Trophoblast cell (in vitro differentiated cells and primary cell): ENCODE results near the gene FXYD6.

Experiments used
- DNase-seq, 2 donors: peaks; one replicate each; pipeline ENCODE4 v3.0.0-alpha.2; 2016
- H2AFZ ChIP-seq: 2 replicates; pipeline ENCODE4 v1.6.1; 2013; ENCODE audit warnings: low read length, moderate library complexity, mild to moderate bottlenecking; ENCODE audit not compliant: insufficient read depth, poor library complexity
- H2AK5ac ChIP-seq: 2 replicates; pipeline ENCODE4 v1.6.1; 2013; ENCODE audit warnings: mild to moderate bottlenecking, low read length
- H2BK120ac ChIP-seq: 2 replicates; pipeline ENCODE4 v1.6.1; 2013; ENCODE audit warnings: low read length, mild to moderate bottlenecking, moderate library complexity; ENCODE audit not compliant: insufficient read depth, poor library complexity
- H2BK12ac ChIP-seq: 2 replicates; pipeline ENCODE4 v1.6.1; 2013; ENCODE audit warnings: mild to moderate bottlenecking, low read length, moderate library complexity
- H2BK5ac ChIP-seq: 2 replicates; pipeline ENCODE4 v1.6.1; 2013; ENCODE audit warnings: low read length, low read depth, moderate library complexity, mild to moderate bottlenecking; ENCODE audit not compliant: poor library complexity
- H3K14ac ChIP-seq: 2 replicates; pipeline ENCODE4 v1.6.1; 2013; ENCODE audit warnings: mild to moderate bottlenecking, low read length
- H3K18ac ChIP-seq: 2 replicates; pipeline ENCODE4 v1.6.1; 2013; ENCODE audit warnings: mild to moderate bottlenecking, low read length
- H3K23ac ChIP-seq: 2 replicates; pipeline ENCODE4 v1.6.1; 2013; ENCODE audit warnings: low read length
- H3K27ac ChIP-seq: 2 replicates; pipeline ENCODE4 v1.5.1; 2013; ENCODE audit warnings: low read depth, mild to moderate bottlenecking, inconsistent platforms, low read length, moderate library complexity
- H3K27me3 ChIP-seq: 2 replicates; pipeline ENCODE4 v1.6.1; 2013; ENCODE audit warnings: inconsistent platforms, mild to moderate bottlenecking, low read length, moderate library complexity; ENCODE audit not compliant: insufficient read depth
- H3K36me3 ChIP-seq, 2 experiments: 1 replicate in 1 of 2; 2 replicates in 1 of 2; pipeline ENCODE4 v1.6.1; 2013; ENCODE audit warnings: low read length in 2 of 2, mild to moderate bottlenecking in 2 of 2, moderate library complexity in 1 of 2; ENCODE audit not compliant: insufficient read depth in 2 of 2, control insufficient read depth in 1 of 2
- H3K4ac ChIP-seq: 2 replicates; pipeline ENCODE4 v1.6.1; 2013; ENCODE audit warnings: low read depth, mild to moderate bottlenecking, low read length, moderate library complexity
- H3K4me1 ChIP-seq, 2 experiments: 1 replicate in 1 of 2; 2 replicates in 1 of 2; pipeline ENCODE4 v1.6.1; 2013; ENCODE audit warnings: low read length in 2 of 2, mild to moderate bottlenecking in 2 of 2, moderate library complexity in 1 of 2; ENCODE audit not compliant: insufficient read depth in 2 of 2, control insufficient read depth in 1 of 2
- H3K4me2 ChIP-seq: 2 replicates; pipeline ENCODE4 v1.6.1; 2013; ENCODE audit warnings: inconsistent platforms, mild to moderate bottlenecking, low read length, moderate library complexity
- H3K4me3 ChIP-seq: 2 replicates; pipeline ENCODE4 v1.5.1; 2013; ENCODE audit warnings: mild to moderate bottlenecking, low read depth, low read length, inconsistent platforms
- H3K79me1 ChIP-seq: one replicate; pipeline ENCODE4 v1.6.1; 2013; ENCODE audit warnings: low read length
- H3K79me2 ChIP-seq: 2 replicates; pipeline ENCODE4 v1.6.1; 2013; ENCODE audit warnings: low read length, mild to moderate bottlenecking; ENCODE audit not compliant: control insufficient read depth, insufficient read depth, poor library complexity
- H3K9ac ChIP-seq: 2 replicates; pipeline ENCODE4 v1.6.1; 2013; ENCODE audit warnings: mild to moderate bottlenecking, low read length
- H3K9me3 ChIP-seq: 2 replicates; pipeline ENCODE4 v1.6.1; 2013; ENCODE audit warnings: low read depth, mild to moderate bottlenecking, control low read depth, inconsistent platforms, low read length; ENCODE audit not compliant: insufficient read depth
- H4K12ac ChIP-seq: 2 replicates; pipeline ENCODE4 v1.6.1; 2013; ENCODE audit warnings: low read depth, mild to moderate bottlenecking, low read length, moderate library complexity
- H4K8ac ChIP-seq: 2 replicates; pipeline ENCODE4 v1.6.1; 2013; ENCODE audit warnings: low read depth, mild to moderate bottlenecking, low read length, moderate library complexity
- H4K91ac ChIP-seq: one replicate; pipeline ENCODE4 v1.6.1; 2013; ENCODE audit warnings: low read depth, mild to moderate bottlenecking, low read length, moderate library complexity
- WGBS: extraction: QIAGEN DNeasy Blood & Tissue Kit; methylation state at CpG from one replicate; pipeline ENCODE4 v1.1.7; 2013; ENCODE audit warnings: missing lambda C conversion rate; ENCODE audit not compliant: insufficient read length, insufficient coverage; ENCODE audit errors: extremely low coverage; 5-methylcytosine and 5-hydroxymethylcytosine counted together

FXYD6 gene

GRCh38 chr11:117796456-117796871, 80.0 kb downstream of the FXYD6 start:
- H3K4me1 ChIP-seq = peaks cover 9 to 16% of the 10 kb centered on the region in 2 experiments
- H4K8ac ChIP-seq = no peak overlapping the region
- H3K14ac ChIP-seq = no peak overlapping the region
- no peak overlapping the region for H3K23ac ChIP-seq
- H3K27ac ChIP-seq = no peak overlapping the region
- H2BK5ac ChIP-seq = no peak overlapping the region
- no peak overlapping the region for H4K12ac ChIP-seq
- no peak overlapping the region for H2AFZ ChIP-seq
- H3K9ac ChIP-seq = no peak overlapping the region
- WGBS = no CpG with 5 or more reads among the region's 35 CpGs
- no peaks in the 10 kb centered on the region for H3K36me3 ChIP-seq
- no peak overlapping the region for H2AK5ac ChIP-seq
- peaks cover under 1% of the 10 kb centered on the region for H3K9me3 ChIP-seq
- H3K4ac ChIP-seq = no peak overlapping the region
- H3K79me2 ChIP-seq = no peaks in the 10 kb centered on the region
- H4K91ac ChIP-seq = no peak overlapping the region
- H3K27me3 ChIP-seq = peaks cover 56% of the 10 kb centered on the region
- DNase-seq = no peak
- H2BK120ac ChIP-seq = no peak overlapping the region
- no peak overlapping the region for H3K18ac ChIP-seq
- H3K4me3 ChIP-seq = peak overlapping the region; percentile 4
- H3K4me2 ChIP-seq = peak overlapping the region; percentile 58
- H2BK12ac ChIP-seq = no peak overlapping the region
- H3K79me1 ChIP-seq = no peaks in the 10 kb centered on the region

- no peak overlapping the region for H2BK120ac ChIP-seq
- no peak overlapping the region for H4K91ac ChIP-seq
- H2BK12ac ChIP-seq = no peak overlapping the region
- H3K36me3 ChIP-seq = no peaks in the 10 kb centered on the region
- no peak overlapping the region for H3K9ac ChIP-seq
- H3K4me3 ChIP-seq = peak overlapping the region; percentile 4
- DNase-seq = no peak
- WGBS = no CpG with 5 or more reads among the region's 53 CpGs
- no peak overlapping the region for H2AFZ ChIP-seq
- no peak overlapping the region for H2BK5ac ChIP-seq
- no peak overlapping the region for H3K4ac ChIP-seq
- no peak overlapping the region for H4K8ac ChIP-seq
- no peak overlapping the region for H3K23ac ChIP-seq
- H3K9me3 ChIP-seq = peaks cover 1% of the 10 kb centered on the region
- H4K12ac ChIP-seq = no peak overlapping the region
- no peak overlapping the region for H3K18ac ChIP-seq
- peaks cover 56% of the 10 kb centered on the region for H3K27me3 ChIP-seq
- H3K14ac ChIP-seq = no peak overlapping the region
- peak overlapping the region; percentile 58 for H3K4me2 ChIP-seq
- H3K4me1 ChIP-seq = peaks cover 9 to 16% of the 10 kb centered on the region in 2 experiments
- H3K79me2 ChIP-seq = no peaks in the 10 kb centered on the region
- H3K79me1 ChIP-seq = no peaks in the 10 kb centered on the region
- no peak overlapping the region for H2AK5ac ChIP-seq
- no peak overlapping the region for H3K27ac ChIP-seq
Measured at GRCh38 chr11:117795638-117796455, 80.6 kb downstream of the FXYD6 start.

GRCh38 chr11:117794772-117795629, 81.5 kb downstream of the FXYD6 start:
- Histone ChIP-seq H3K14ac (no peak overlapping the region), H4K8ac (no peak overlapping the region), H3K9ac (no peak overlapping the region), H2BK12ac (no peak overlapping the region), H3K27ac (no peak overlapping the region), H3K23ac (no peak overlapping the region), H2AK5ac (no peak overlapping the region), H3K36me3 (no peaks in the 10 kb centered on the region), H4K12ac (no peak overlapping the region), H2BK5ac (no peak overlapping the region), H3K18ac (no peak overlapping the region), H3K4me3 (no peak overlapping the region), H2AFZ (no peak overlapping the region), H3K4me1 (peaks cover 9 to 16% of the 10 kb centered on the region in 2 experiments), H2BK120ac (no peak overlapping the region), H3K4me2 (no peak overlapping the region), H3K79me2 (no peaks in the 10 kb centered on the region), H3K9me3 (peaks cover 1% of the 10 kb centered on the region), H4K91ac (no peak overlapping the region), H3K27me3 (peaks cover 56% of the 10 kb centered on the region), H3K79me1 (no peaks in the 10 kb centered on the region), H3K4ac (no peak overlapping the region)
- no peak for DNase-seq
- no CpG with 5 or more reads among the region's 29 CpGs for WGBS

- Histone ChIP-seq H2BK12ac (no peak overlapping the region), H3K4me2 (no peak overlapping the region), H3K18ac (no peak overlapping the region), H2BK5ac (no peak overlapping the region), H3K27ac (no peak overlapping the region), H2AK5ac (no peak overlapping the region), H2BK120ac (no peak overlapping the region), H3K4me1 (peaks cover 9 to 16% of the 10 kb centered on the region in 2 experiments), H4K8ac (no peak overlapping the region), H3K36me3 (no peaks in the 10 kb centered on the region), H3K4ac (no peak overlapping the region), H2AFZ (no peak overlapping the region), H4K12ac (no peak overlapping the region), H3K9ac (no peak overlapping the region), H3K14ac (no peak overlapping the region), H3K79me1 (no peaks in the 10 kb centered on the region), H3K9me3 (peaks cover 1% of the 10 kb centered on the region), H4K91ac (no peak overlapping the region), H3K79me2 (no peaks in the 10 kb centered on the region), H3K27me3 (peaks cover 51% of the 10 kb centered on the region), H3K4me3 (no peak overlapping the region), H3K23ac (no peak overlapping the region)
- no peak for DNase-seq
- no CpG with 5 or more reads among the region's 10 CpGs for WGBS
Measured at GRCh38 chr11:117794135-117794534, 82.3 kb downstream of the FXYD6 start.
